PFSK-1 (cell line): ENCODE measurements around the gene ADAMTS10.

Experiments used
- FOXP2 ChIP-seq: optimal IDR thresholded peaks from 2 replicates; pipeline ENCODE3; 2011; ENCODE audit warnings: borderline replicate concordance, control low read depth, inconsistent platforms; ENCODE audit not compliant: insufficient read depth; ENCODE audit errors: extremely low read length, extremely low read depth
- POLR2AphosphoS5 ChIP-seq: IDR thresholded peaks from 2 replicates; pipeline ENCODE4 v1.6.1; 2012; ENCODE audit warnings: low read depth, mild to moderate bottlenecking, control low read depth, low read length, moderate library complexity
- REST ChIP-seq, 2 experiments: IDR thresholded peaks; 2 replicates each; pipeline versions ENCODE4 v1.6.1 to v1.8.0; 2011 to 2012; ENCODE audit warnings: low read depth in 2 of 2, low read length in 2 of 2, control low read depth in 1 of 2, inconsistent platforms in 1 of 2, mild to moderate bottlenecking in 1 of 2, moderate library complexity in 1 of 2; ENCODE audit not compliant: insufficient read depth in 1 of 2
- SIN3A ChIP-seq: IDR thresholded peaks from 2 replicates; pipeline ENCODE4 v1.6.1; 2012; ENCODE audit warnings: mild to moderate bottlenecking, low read length, moderate library complexity, borderline replicate concordance; ENCODE audit not compliant: insufficient read depth
- TAF1 ChIP-seq: IDR thresholded peaks from 2 replicates; pipeline ENCODE4 v1.6.1; 2012; ENCODE audit warnings: low read length, control low read depth, borderline replicate concordance; ENCODE audit not compliant: insufficient read depth

Gene ADAMTS10

GRCh38 chr19:8550070-8550469, 60.4 kb downstream of the ADAMTS10 start:
- TF ChIP-seq FOXP2: no peak
- no peak for TF ChIP-seq SIN3A
- TF ChIP-seq TAF1: no peak
- no peak for TF ChIP-seq POLR2AphosphoS5
- no peak for TF ChIP-seq REST (IDR thresholded peaks at IDR 0.05; ENCODE audit: insufficient read depth in 1 of 2, low read depth in 2 of 2, low read length in 2 of 2)

- no peak for TF ChIP-seq POLR2AphosphoS5
- no peak for TF ChIP-seq SIN3A
- TF ChIP-seq TAF1: no peak
- no peak for TF ChIP-seq REST (IDR thresholded peaks at IDR 0.05; ENCODE audit: insufficient read depth in 1 of 2, low read depth in 2 of 2, low read length in 2 of 2)
- no peak for TF ChIP-seq FOXP2
Measured at GRCh38 chr19:8545743-8546142, 64.8 kb downstream of the ADAMTS10 start.

GRCh38 chr19:8544168-8544567, 66.3 kb downstream of the ADAMTS10 start:
- TF ChIP-seq SIN3A (no peak), POLR2AphosphoS5 (no peak), FOXP2 (no peak), TAF1 (no peak), REST (IDR thresholded peaks at IDR 0.05; ENCODE audit: insufficient read depth in 1 of 2, low read depth in 2 of 2, low read length in 2 of 2) (no peak)

GRCh38 chr19:8539621-8540149, 70.8 kb downstream of the ADAMTS10 start:
- TF ChIP-seq REST (IDR thresholded peaks at IDR 0.05; ENCODE audit: insufficient read depth in 1 of 2, low read depth in 2 of 2, low read length in 2 of 2): no peak

- no peak for TF ChIP-seq TAF1
- no peak for TF ChIP-seq REST (IDR thresholded peaks at IDR 0.05; ENCODE audit: insufficient read depth in 1 of 2, low read depth in 2 of 2, low read length in 2 of 2)
- no peak for TF ChIP-seq POLR2AphosphoS5
- TF ChIP-seq FOXP2: no peak
- TF ChIP-seq SIN3A: no peak
Measured at GRCh38 chr19:8537099-8537498, 73.4 kb downstream of the ADAMTS10 start.
